Heart right ventricle (tissue), 16 donors: Measurements from ENCODE around the gene SRD5A1. TPM values are rescaled to one million over a fixed set of nuclear protein-coding genes. Genes with fewer than 3 reads are reported as not detected.

ENCODE experiments used
- ATAC-seq, 8 donors: fragments of 200-7000 bp; cut with Tn5 transposase; one replicate each; pipeline ENCODE4 v1.9.1; 2020; ENCODE audit warnings: mild to moderate bottlenecking in 8 of 8, moderate library complexity in 8 of 8, moderate number of reproducible peaks in 1 of 8
- DNase-seq, 2 donors: peaks; one replicate each; pipeline ENCODE4 v3.0.0-alpha.2; 2020
- H3K27ac ChIP-seq, 10 donors: fragments of 200-600 bp; sonication (generic) in 2 of 10; one replicate each; pipeline versions ENCODE4 v1.5.0 to v1.8.0; 2020 to 2022; ENCODE audit warnings: mild to moderate bottlenecking in 3 of 10
- H3K27me3 ChIP-seq, 7 donors: fragments of 200-600 bp; one replicate each; pipeline ENCODE4 v1.8.0; 2021 to 2022; ENCODE audit warnings: mild to moderate bottlenecking in 2 of 7
- H3K36me3 ChIP-seq, 9 donors: fragments of 200-600 bp; sonication (generic) in 1 of 9; one replicate each; pipeline versions ENCODE4 v1.5.0 to v1.8.0; 2020 to 2022; ENCODE audit warnings: mild to moderate bottlenecking in 2 of 9
- H3K4me1 ChIP-seq, 9 donors: fragments of 200-600 bp; sonication (generic) in 1 of 9; one replicate each; pipeline versions ENCODE4 v1.5.0 to v1.8.0; 2020 to 2022; ENCODE audit warnings: mild to moderate bottlenecking in 4 of 9
- H3K4me3 ChIP-seq, 10 donors: fragments of 200-600 bp; sonication (generic) in 2 of 10; one replicate each; pipeline versions ENCODE4 v1.5.0 to v1.8.0; 2020 to 2022; ENCODE audit warnings: mild to moderate bottlenecking in 7 of 10, moderate library complexity in 2 of 10
- H3K9me3 ChIP-seq, 11 donors: fragments of 200-600 bp in 10 of 11; sonication (generic) in 2 of 11; one replicate each; pipeline versions ENCODE4 v1.5.0 to v1.8.0; 2013 to 2022; ENCODE audit warnings: mild to moderate bottlenecking in 2 of 11, control low read depth in 1 of 11, moderate library complexity in 1 of 11
- CTCF ChIP-seq, 9 donors: fragments of 200-600 bp; sonication (generic) in 2 of 9; IDR thresholded peaks; one replicate each; pipeline versions ENCODE4 v1.5.0 to v1.8.0; 2021 to 2022; ENCODE audit warnings: antibody characterized with exemption in 9 of 9, mild to moderate bottlenecking in 5 of 9, moderate library complexity in 1 of 9
- WGBS, 2 donors: extraction: QIAGEN DNeasy Blood & Tissue Kit; methylation state at CpG; one replicate each; pipeline ENCODE4 v1.1.7; 2013; ENCODE audit warnings: inconsistent platforms in 1 of 2; 5-methylcytosine and 5-hydroxymethylcytosine counted together
- intact Hi-C, 10 donors: fragments of 100-400 bp; cut with DNase I; formaldehyde crosslinking; loops; one replicate each; pipeline versions ENCODE4 v1.11.1 to v1.14.2; 2022
- polyA plus RNA-seq, 2 donors: library from polyadenylated mRNA; stranded (reverse); fragments of 200-250 nt; gene quantifications; one replicate each; pipeline ENCODE4 v1.2.3, GENCODE V29; 2013
- total RNA-seq, 10 donors: library from RNA; stranded (reverse); fragmentation: NEBNext Ultra II Directional in 3 of 10; extraction: Animal tissue kit (Norgen Biotek cat#: 25700) in 3 of 10; gene quantifications; one replicate each; pipeline versions ENCODE4 v1.2.1 to v1.2.4, GENCODE V29; 2021 to 2023
- donor health status: Arrhythmogenic right ventricular cardiomyopathy.
- donor health status: ischemic (EF 13 %, LVEDD 7.1; RV severe dilation, severe dysfunction).
- donor health status: healthy with polysubstance abuse.
- donor health status: DM: no; HTN: yes; CAD: no.
- donor health status: DM: no; HTN: no; CAD: no.
- donor health status: ischemic (EF 25% LVEDD 6.9; RV normal size, moderate dysfunction).
- donor health status: ischemic (EF 25% LVEDD 5.7; RV mildly dilated, moderate dysfunction).
- donor health status: healthy.
- donor health status: DM: yes; HTN: yes; CAD: no.
- donor health status: Ischemic cardiomyopathy.
- donor health status: ischemic (EF 35%, LVEDD 5.7; RV mildly dilated, moderate dysfunction).
- donor health status: nonischemic (EF 11% LVEDD 7.7; RV severe dilation, severe dysfunction).
- donor health status: DM: yes; HTN: yes; CAD: no.
- donor health status: PGD.
- donor health status: ischemic (EF 29% LVEDD 5.4; RV normal size, mild dysfunction).
- donor health status: nonischemic (EF 23%, LVEDD 6.1; RV moderate dilation, normal function).

The SRD5A1 gene
- total and polyA plus RNA-seq, 12 donors = 1.0 to 5.5 (median 3.1) TPM

GRCh38 chr5:6715271-6715670 is 82.0 kb downstream of the SRD5A1 start:
- DNase-seq (peak in 1 of 2 donors; percentile 2), ATAC-seq (no peak)
- Histone ChIP-seq H3K27ac (peak overlapping the region in 1 of 10 donors; percentile 5), H3K36me3 (peaks cover 0 to 12% (median 0%) of the 10 kb centered on the region in 9 donors), H3K4me3 (peak overlapping the region; percentile 13 to 69 (median 60)), H3K9me3 (no peaks in the 10 kb centered on the region), H3K4me1 (peaks cover 5 to 68% (median 59%) of the 10 kb centered on the region in 9 donors), H3K27me3 (no peaks in the 10 kb centered on the region)
- TF ChIP-seq CTCF (IDR thresholded peaks at IDR 0.05) = no peak
- WGBS, 2 donors = 51% methylated on average over 6 of the region's 6 CpGs
- intact Hi-C loops = loop anchor here in 2 of 10 donors (2.0 to 10.0 kb wide), 2 partner anchors 80 to 82 kb away; partner anchors contain the start of genes NSUN2 (in 2 of the 2) and SRD5A1 (in 2 of the 2)

- H3K27ac ChIP-seq = peak overlapping the region in 1 of 10 donors; percentile 5
- intact Hi-C loops = loop anchor here in 2 of 10 donors (2.0 to 10.0 kb wide), 2 partner anchors 81 to 83 kb away; partner anchors contain the start of genes NSUN2 (in 2 of the 2) and SRD5A1 (in 2 of the 2)
These were observed 82.8 kb downstream of the SRD5A1 start for GRCh38 chr5:6715758-6716628.

GRCh38 chr5:6716629-6717149 is 83.4 kb downstream of the SRD5A1 start:
- Histone ChIP-seq H3K27ac (peak overlapping the region in 1 of 10 donors; percentile 23), H3K9me3 (no peaks in the 10 kb centered on the region), H3K4me3 (peak overlapping the region in 6 of 10 donors; percentile 58 to 69 (median 63)), H3K27me3 (no peaks in the 10 kb centered on the region), H3K4me1 (peaks cover 5 to 79% (median 72%) of the 10 kb centered on the region in 9 donors), H3K36me3 (peaks cover 0 to 12% (median 0%) of the 10 kb centered on the region in 9 donors)
- TF ChIP-seq CTCF (IDR thresholded peaks at IDR 0.05) = no peak
- ATAC-seq (no peak), DNase-seq (peak in 1 of 2 donors; percentile 2)
- 75 to 76% methylated on average over 4 of the region's 4 CpGs for WGBS, 2 donors
- intact Hi-C loops = loop anchor here in 1 of 10 donors (10.0 kb wide), 1 partner anchor 82 kb away; the partner anchor contains the start of genes NSUN2 and SRD5A1

More at GRCh38 chr5:6715758-6716628, 82.8 kb downstream of the SRD5A1 start:
- Histone ChIP-seq H3K36me3 (peaks cover 0 to 12% (median 0%) of the 10 kb centered on the region in 9 donors), H3K4me3 (peak overlapping the region in 9 of 10 donors; percentile 49 to 69 (median 60)), H3K27me3 (no peaks in the 10 kb centered on the region), H3K9me3 (no peaks in the 10 kb centered on the region), H3K4me1 (peaks cover 5 to 75% (median 66%) of the 10 kb centered on the region in 9 donors)
- WGBS, 2 donors = 50 to 54% methylated on average over 17 of the region's 17 CpGs
- DNase-seq = peak in 1 of 2 donors; percentile 3
- TF ChIP-seq CTCF (IDR thresholded peaks at IDR 0.05) = no peak
- no peak for ATAC-seq

GRCh38 chr5:6717247-6717646 is 84.0 kb downstream of the SRD5A1 start:
- H3K9me3 ChIP-seq = no peaks in the 10 kb centered on the region
- no peak overlapping the region for H3K27ac ChIP-seq
- H3K36me3 ChIP-seq = peaks cover 0 to 12% (median 0%) of the 10 kb centered on the region in 9 donors
- H3K27me3 ChIP-seq = no peaks in the 10 kb centered on the region
- peak in 1 of 2 donors; percentile 1 for DNase-seq
- no peak for TF ChIP-seq CTCF (IDR thresholded peaks at IDR 0.05)
- H3K4me3 ChIP-seq = no peak overlapping the region
- no peak for ATAC-seq
- intact Hi-C loops = loop anchor here in 1 of 10 donors (10.0 kb wide), 1 partner anchor 82 kb away; the partner anchor contains the start of genes NSUN2 and SRD5A1
- peaks cover 5 to 79% (median 73%) of the 10 kb centered on the region in 9 donors for H3K4me1 ChIP-seq
